IMR-90 (cell line): Measurements from ENCODE around the gene DDAH2. TPM values are rescaled to one million over a fixed set of nuclear protein-coding genes. Genes with fewer than 3 reads are reported as not detected.
A peak's percentile ranks its signal among the peaks of the same experiment; 100 is the strongest.

Experiments
- ATAC-seq: fragments of 200-7000 bp; cut with Tn5 transposase; 2 replicates; pipeline ENCODE4 v1.9.1; 2020; ENCODE audit warnings: low read depth, mild to moderate bottlenecking, moderate library complexity
- BruUV-seq: library from RNA; stranded (reverse); fragments of 400-500 nt; replicated peaks from 2 replicates; lab custom pipeline; 2021; lab: Mats Ljungman, UMichigan
- CTCF ChIA-PET: fragments of 300-600 bp; formaldehyde crosslinking; extraction: SDS; loops from one replicate; lab custom pipeline; 2021; ENCODE audit warnings: antibody characterized with exemption; lab: Yijun Ruan, JAX
- POLR2A ChIA-PET: fragments of 300-600 bp; sonication (Branson Sonifier 250); formaldehyde crosslinking; loops from one replicate; lab custom pipeline; 2022; ENCODE audit warnings: antibody characterized with exemption; ENCODE audit not compliant: unreplicated experiment; lab: Charles Lee
- DNase-seq: peaks from one replicate; pipeline ENCODE4 v3.0.0; 2013
- H2AFZ ChIP-seq: replicated peaks from 2 replicates; pipeline ENCODE3; 2013; ENCODE audit warnings: low read length, mild to moderate bottlenecking; ENCODE audit not compliant: poor library complexity
- H2AK5ac ChIP-seq: 2 replicates; pipeline ENCODE4 v1.6.1; 2013; ENCODE audit warnings: low read depth, low read length, inconsistent platforms
- H2AK9ac ChIP-seq: replicated peaks from 2 replicates; pipeline ENCODE3; 2013; ENCODE audit warnings: mild to moderate bottlenecking, low read depth, low read length, moderate library complexity; ENCODE audit not compliant: poor library complexity
- H2BK120ac ChIP-seq: 2 replicates; pipeline ENCODE4 v1.6.1; 2013; ENCODE audit warnings: low read depth, low read length, inconsistent platforms
- H2BK15ac ChIP-seq: 3 replicates; pipeline ENCODE4 v1.6.1; 2013; ENCODE audit warnings: low read depth, low read length, inconsistent platforms
- H2BK20ac ChIP-seq: 2 replicates; pipeline ENCODE4 v1.6.1; 2013; ENCODE audit warnings: low read depth, mild to moderate bottlenecking, inconsistent platforms, low read length, moderate library complexity
- H2BK5ac ChIP-seq: 2 replicates; pipeline ENCODE4 v1.6.1; 2013; ENCODE audit warnings: mild to moderate bottlenecking, low read depth, low read length, inconsistent platforms; ENCODE audit not compliant: poor library complexity, severe bottlenecking
- H3K14ac ChIP-seq: replicated peaks from 2 replicates; pipeline ENCODE4 v1.6.1; 2013; ENCODE audit warnings: low read depth, low read length, inconsistent platforms
- H3K18ac ChIP-seq: 2 replicates; pipeline ENCODE4 v1.6.1; 2013; ENCODE audit warnings: low read depth, low read length, control low read depth
- H3K23ac ChIP-seq: 2 replicates; pipeline ENCODE4 v1.6.1; 2013; ENCODE audit warnings: low read depth, low read length, inconsistent platforms
- H3K27ac ChIP-seq: 2 replicates; pipeline ENCODE4 v1.5.1; 2013; ENCODE audit warnings: mild to moderate bottlenecking, control low read depth, low read length; ENCODE audit not compliant: insufficient read depth
- H3K27me3 ChIP-seq: 2 replicates; pipeline ENCODE4 v1.6.1; 2013; ENCODE audit warnings: low read length; ENCODE audit not compliant: control insufficient read depth, insufficient read depth
- H3K36me3 ChIP-seq: 2 replicates; pipeline ENCODE4 v1.6.1; 2013; ENCODE audit warnings: low read length, mixed read lengths; ENCODE audit not compliant: control insufficient read depth, insufficient read depth
- H3K4ac ChIP-seq: 2 replicates; pipeline ENCODE4 v1.6.1; 2013; ENCODE audit warnings: low read depth, low read length, inconsistent platforms
- H3K4me1 ChIP-seq: 2 replicates; pipeline ENCODE4 v1.6.1; 2013; ENCODE audit warnings: low read length, mixed read lengths; ENCODE audit not compliant: control insufficient read depth, insufficient read depth
- H3K4me2 ChIP-seq: 2 replicates; pipeline ENCODE4 v1.6.1; 2013; ENCODE audit warnings: low read depth, mild to moderate bottlenecking, control low read depth, low read length, moderate library complexity
- H3K4me3 ChIP-seq: 2 replicates; pipeline ENCODE4 v1.5.1; 2013; ENCODE audit warnings: low read depth, mild to moderate bottlenecking, control low read depth, low read length, moderate library complexity; ENCODE audit not compliant: insufficient read depth
- H3K56ac ChIP-seq: 2 replicates; pipeline ENCODE4 v1.6.1; 2013; ENCODE audit warnings: low read length, inconsistent platforms; ENCODE audit not compliant: insufficient read depth; ENCODE audit errors: extremely low read depth
- H3K79me1 ChIP-seq, 2 experiments: 2 replicates each; pipeline ENCODE4 v1.6.1; 2013; ENCODE audit warnings: low read length in 2 of 2, inconsistent platforms in 1 of 2, low read depth in 1 of 2
- H3K9ac ChIP-seq: 2 replicates; pipeline ENCODE4 v1.6.1; 2013; ENCODE audit warnings: low read depth, low read length, control low read depth
- H3K9me1 ChIP-seq: 2 replicates; pipeline ENCODE4 v1.6.1; 2013; ENCODE audit warnings: low read length, inconsistent platforms; ENCODE audit not compliant: insufficient read depth
- H3K9me3 ChIP-seq: 2 replicates; pipeline ENCODE4 v1.6.1; 2013; ENCODE audit warnings: low read length; ENCODE audit not compliant: control insufficient read depth, insufficient read depth
- H4K20me1 ChIP-seq: 2 replicates; pipeline ENCODE4 v1.6.1; 2013; ENCODE audit warnings: low read length, inconsistent platforms; ENCODE audit not compliant: insufficient read depth
- H4K5ac ChIP-seq: 2 replicates; pipeline ENCODE4 v1.6.1; 2013; ENCODE audit warnings: mild to moderate bottlenecking, low read depth, low read length, control low read depth
- H4K8ac ChIP-seq, 2 experiments: 2 replicates each; pipeline ENCODE4 v1.6.1; 2013; ENCODE audit warnings: low read depth in 2 of 2, low read length in 2 of 2, control low read depth in 1 of 2, inconsistent platforms in 1 of 2
- H4K91ac ChIP-seq: 2 replicates; pipeline ENCODE4 v1.6.1; 2013; ENCODE audit warnings: low read depth, low read length, inconsistent platforms; ENCODE audit not compliant: insufficient read depth
- CHD1 ChIP-seq: IDR thresholded peaks from 2 replicates; pipeline ENCODE4 v1.6.1; 2012; ENCODE audit warnings: low read depth, low read length, improper control_type of control experiment
- CTCF ChIP-seq: conservative IDR thresholded peaks from 2 replicates; pipeline ENCODE4 v1.5.1; 2012; ENCODE audit warnings: mild to moderate bottlenecking, low read depth, low read length, improper control_type of control experiment
- FOS ChIP-seq: fragments of 150-350 bp; IDR thresholded peaks from 2 replicates; pipeline ENCODE4 v1.6.1; 2016; ENCODE audit warnings: low read depth, low read length
- MAFK ChIP-seq: IDR thresholded peaks from 2 replicates; pipeline ENCODE4 v1.6.1; 2012; ENCODE audit warnings: low read depth, low read length, improper control_type of control experiment
- MAZ ChIP-seq: IDR thresholded peaks from 2 replicates; pipeline ENCODE4 v1.6.1; 2012; ENCODE audit warnings: low read depth, mild to moderate bottlenecking, low read length, improper control_type of control experiment, moderate library complexity, borderline replicate concordance
- MXI1 ChIP-seq: IDR thresholded peaks from 2 replicates; pipeline ENCODE4 v1.6.1; 2012; ENCODE audit warnings: low read depth, mild to moderate bottlenecking, low read length, moderate library complexity, borderline replicate concordance
- NFE2L2 ChIP-seq: fragments of 150-350 bp; IDR thresholded peaks from 2 replicates; pipeline ENCODE4 v1.6.1; 2016; ENCODE audit warnings: low read depth, mild to moderate bottlenecking, low read length
- RAD21 ChIP-seq: IDR thresholded peaks from 2 replicates; pipeline ENCODE4 v1.6.1; 2012; ENCODE audit warnings: low read length, improper control_type of control experiment
- RCOR1 ChIP-seq: IDR thresholded peaks from 2 replicates; pipeline ENCODE4 v1.6.1; 2012; ENCODE audit warnings: mild to moderate bottlenecking, low read length, improper control_type of control experiment; ENCODE audit not compliant: insufficient replicate concordance
- RFX5 ChIP-seq: IDR thresholded peaks from 2 replicates; pipeline ENCODE4 v1.8.0; 2012; ENCODE audit warnings: low read depth, mild to moderate bottlenecking, low read length, moderate library complexity
- SMC3 ChIP-seq: fragments of 150-350 bp; IDR thresholded peaks from 2 replicates; pipeline ENCODE4 v1.6.1; 2016; ENCODE audit warnings: low read depth, mild to moderate bottlenecking, antibody characterized with exemption, low read length, moderate library complexity
- USF2 ChIP-seq: fragments of 150-350 bp; IDR thresholded peaks from 2 replicates; pipeline ENCODE4 v1.6.1; 2017; ENCODE audit warnings: mild to moderate bottlenecking, antibody characterized with exemption, low read length, low read depth
- WGBS, 2 experiments: methylation state at CpG; one replicate each; pipeline versions ENCODE4 v1.1.5 to v1.1.7; 2013; ENCODE audit warnings: missing lambda C conversion rate in 2 of 2; ENCODE audit not compliant: insufficient read length in 1 of 2; ENCODE audit errors: extremely low coverage in 2 of 2; 5-methylcytosine and 5-hydroxymethylcytosine counted together
- dilution Hi-C: fragments of 300-500 bp; cut with HindIII; formaldehyde crosslinking; loops from one replicate; pipeline ENCODE4 v1.14.3; 2018; ENCODE audit warnings: low sequenced_read_pairs; ENCODE audit not compliant: unreplicated experiment
- in situ Hi-C: fragments of 300-500 bp; cut with MboI; formaldehyde crosslinking; loops from 3 replicates; pipeline ENCODE4 v1.14.3; 2019; ENCODE audit warnings: low sequenced_read_pairs, inconsistent platforms, mixed read lengths
- intact Hi-C: fragments of 100-400 bp; cut with micrococcal nuclease; formaldehyde crosslinking; loops from 2 replicates; pipeline ENCODE4 v1.10.0; 2022
- polyA plus RNA-seq, 3 experiments: library from polyadenylated mRNA; depleted of rRNA; stranded (reverse); fragments of >200 nt; gene quantifications; 2 replicates each; pipeline ENCODE4 v1.2.3, GENCODE V29; 2012; ENCODE audit warnings: low replicate concordance in 1 of 3
- total RNA-seq: library from RNA; depleted of rRNA; stranded (reverse); fragments of >200 nt; gene quantifications from 2 replicates; pipeline ENCODE4 v1.2.3, GENCODE V29; 2012

DDAH2 gene
- total and polyA plus RNA-seq, 2 of the 4 experiments (the other 2 are of a cell fraction), result 40.7 to 57.9 TPM

- peaks cover 13 to 50% of the 10 kb centered on the region in 2 experiments; a peak in 3 of 4 replicates for H3K79me1 ChIP-seq
- no peak overlapping the region for H2BK120ac ChIP-seq
- ChIA-PET CTCF (interaction anchor here (0.9 kb wide), 1 partner anchor 89 kb away, joined by 3 read pairs; no protein-coding TSS in a partner anchor), POLR2A (no interaction called here)
- H2AFZ ChIP-seq, result peak overlapping the region; percentile 96
- 30% methylated on average over 15 of the region's 29 CpGs; no CpG with 5 or more reads in 1 of the 2 experiments for WGBS, 2 experiments
- H2BK15ac ChIP-seq, result no peak overlapping the region
- H3K27me3 ChIP-seq, result no peaks in the 10 kb centered on the region
- ATAC-seq (no peak; the same call in 1 of the 2 replicates), DNase-seq (no peak)
- H2AK5ac ChIP-seq, result peak overlapping the region; percentile 91
- H3K4me1 ChIP-seq, result peaks cover 13% of the 10 kb centered on the region
- peak overlapping the region; percentile 90 for H2AK9ac ChIP-seq
- peak overlapping the region; percentile 82 for H3K4me2 ChIP-seq
- peak overlapping the region; percentile 51 for H2BK5ac ChIP-seq
- peak overlapping the region; percentile 73 for H3K4me3 ChIP-seq
- no peak overlapping the region for H2BK20ac ChIP-seq
- peaks cover 3% of the 10 kb centered on the region for H3K36me3 ChIP-seq
- intact Hi-C loops (no loop called here), in situ Hi-C loops (no loop called here), dilution Hi-C loops (no loop called here)
- peak overlapping the region; percentile 72 for H3K9ac ChIP-seq
- H3K27ac ChIP-seq, result peak overlapping the region; percentile 68; the same call in 1 of the 2 replicates
- H3K23ac ChIP-seq, result peak overlapping the region; percentile 87; the same call in 1 of the 2 replicates
- no peak for TF ChIP-seq MAZ
- no peak for TF ChIP-seq RFX5
- TF ChIP-seq CTCF, result no peak
- TF ChIP-seq NFE2L2, result no peak
- no peak for TF ChIP-seq RCOR1
- no peak for TF ChIP-seq USF2
- TF ChIP-seq CHD1, result no peak
- TF ChIP-seq SMC3, result no peak
- no peak for TF ChIP-seq FOS
- TF ChIP-seq MAFK, result no peak
- no peak for TF ChIP-seq MXI1
- no peak for TF ChIP-seq RAD21
- peak overlapping the region; percentile 85 for H4K91ac ChIP-seq
- peak overlapping the region; percentile 93 for H3K56ac ChIP-seq
- H4K5ac ChIP-seq, result no peak overlapping the region
- H3K14ac ChIP-seq, result peak overlapping the region; percentile 95
- no TSS peak for BruUV-seq
- peak overlapping the region; percentile 89 for H3K4ac ChIP-seq
- H4K8ac ChIP-seq, result peak overlapping the region; percentile 73 to 74; a peak in 3 of 4 replicates
- peaks cover 13% of the 10 kb centered on the region for H3K9me1 ChIP-seq
- no peaks in the 10 kb centered on the region for H4K20me1 ChIP-seq
- H3K9me3 ChIP-seq, result no peaks in the 10 kb centered on the region
- H3K18ac ChIP-seq, result no peak overlapping the region
Observed at GRCh38 chr6:31740397-31741223, 11.5 kb upstream of the DDAH2 start.
